ENCODE measurements around the gene PCNT. TPM values are rescaled to one million over a fixed set of nuclear protein-coding genes. Genes with fewer than 3 reads are reported as not detected.

PCNT gene
- total and polyA plus RNA-seq, 9 of the 15 experiments (the other 6 are each of a cell fraction or from before 2014, with no cell fraction given): 9.1 to 53.5 (median 31.3) TPM

DNA sequence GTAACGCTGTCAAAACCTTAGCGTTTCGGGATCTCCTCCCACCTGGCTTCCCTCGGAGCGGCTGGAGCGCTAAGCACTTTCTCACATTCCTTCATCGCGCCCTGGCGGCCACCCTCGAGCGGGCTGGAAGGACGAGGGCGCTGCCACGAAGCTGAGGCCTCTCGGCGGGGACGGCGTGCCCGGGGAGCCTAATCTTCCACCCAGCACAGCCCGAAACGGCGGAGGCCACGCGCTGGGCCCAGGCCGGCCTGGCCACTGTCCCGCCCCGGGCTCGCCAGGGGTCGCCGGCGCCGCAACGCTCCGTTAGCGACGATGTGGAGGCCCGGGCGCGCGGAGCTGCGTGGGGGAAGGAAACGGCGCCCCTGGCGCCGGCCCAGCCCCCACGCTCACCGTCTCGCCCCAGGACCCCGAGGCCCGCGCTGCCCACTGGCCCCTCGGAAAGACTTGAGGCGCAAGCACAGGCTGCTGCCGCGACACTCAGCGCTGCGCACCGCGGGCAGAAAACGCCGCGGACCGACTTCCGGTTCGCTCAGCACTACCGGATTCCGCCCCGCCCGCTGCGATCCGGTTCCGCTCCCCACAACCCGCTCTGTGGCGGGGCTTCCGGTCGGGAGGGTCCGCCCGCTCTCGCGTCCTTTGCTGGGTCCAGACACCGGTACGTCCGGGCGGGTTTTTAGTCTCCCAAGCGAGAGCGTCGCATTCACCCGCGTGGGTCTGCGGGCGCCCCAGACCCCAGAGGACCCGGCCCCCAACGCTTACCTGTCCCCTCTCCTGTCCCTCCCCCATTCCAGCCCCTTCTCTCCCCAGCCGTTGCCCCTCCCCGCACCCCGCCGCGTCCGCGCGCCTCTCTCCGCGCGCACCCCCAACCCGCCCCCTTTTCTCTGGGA, 38.0 kb upstream of the PCNT start, which contains the start of gene YBEY (continued):
- TF ChIP-seq ARID2 (IDR thresholded peaks at IDR 0.05): no peak
- no peak for TF ChIP-seq ZBTB8A (IDR thresholded peaks at IDR 0.05; ENCODE audit: partially characterized antibody)
- TF ChIP-seq KDM1A (IDR thresholded peaks at IDR 0.05): no peak
- no peak for TF ChIP-seq ZC3H4 (CRISPR knock-in tag; IDR thresholded peaks at IDR 0.05; ENCODE audit: borderline replicate concordance)
- TF ChIP-seq, protein P1, sequence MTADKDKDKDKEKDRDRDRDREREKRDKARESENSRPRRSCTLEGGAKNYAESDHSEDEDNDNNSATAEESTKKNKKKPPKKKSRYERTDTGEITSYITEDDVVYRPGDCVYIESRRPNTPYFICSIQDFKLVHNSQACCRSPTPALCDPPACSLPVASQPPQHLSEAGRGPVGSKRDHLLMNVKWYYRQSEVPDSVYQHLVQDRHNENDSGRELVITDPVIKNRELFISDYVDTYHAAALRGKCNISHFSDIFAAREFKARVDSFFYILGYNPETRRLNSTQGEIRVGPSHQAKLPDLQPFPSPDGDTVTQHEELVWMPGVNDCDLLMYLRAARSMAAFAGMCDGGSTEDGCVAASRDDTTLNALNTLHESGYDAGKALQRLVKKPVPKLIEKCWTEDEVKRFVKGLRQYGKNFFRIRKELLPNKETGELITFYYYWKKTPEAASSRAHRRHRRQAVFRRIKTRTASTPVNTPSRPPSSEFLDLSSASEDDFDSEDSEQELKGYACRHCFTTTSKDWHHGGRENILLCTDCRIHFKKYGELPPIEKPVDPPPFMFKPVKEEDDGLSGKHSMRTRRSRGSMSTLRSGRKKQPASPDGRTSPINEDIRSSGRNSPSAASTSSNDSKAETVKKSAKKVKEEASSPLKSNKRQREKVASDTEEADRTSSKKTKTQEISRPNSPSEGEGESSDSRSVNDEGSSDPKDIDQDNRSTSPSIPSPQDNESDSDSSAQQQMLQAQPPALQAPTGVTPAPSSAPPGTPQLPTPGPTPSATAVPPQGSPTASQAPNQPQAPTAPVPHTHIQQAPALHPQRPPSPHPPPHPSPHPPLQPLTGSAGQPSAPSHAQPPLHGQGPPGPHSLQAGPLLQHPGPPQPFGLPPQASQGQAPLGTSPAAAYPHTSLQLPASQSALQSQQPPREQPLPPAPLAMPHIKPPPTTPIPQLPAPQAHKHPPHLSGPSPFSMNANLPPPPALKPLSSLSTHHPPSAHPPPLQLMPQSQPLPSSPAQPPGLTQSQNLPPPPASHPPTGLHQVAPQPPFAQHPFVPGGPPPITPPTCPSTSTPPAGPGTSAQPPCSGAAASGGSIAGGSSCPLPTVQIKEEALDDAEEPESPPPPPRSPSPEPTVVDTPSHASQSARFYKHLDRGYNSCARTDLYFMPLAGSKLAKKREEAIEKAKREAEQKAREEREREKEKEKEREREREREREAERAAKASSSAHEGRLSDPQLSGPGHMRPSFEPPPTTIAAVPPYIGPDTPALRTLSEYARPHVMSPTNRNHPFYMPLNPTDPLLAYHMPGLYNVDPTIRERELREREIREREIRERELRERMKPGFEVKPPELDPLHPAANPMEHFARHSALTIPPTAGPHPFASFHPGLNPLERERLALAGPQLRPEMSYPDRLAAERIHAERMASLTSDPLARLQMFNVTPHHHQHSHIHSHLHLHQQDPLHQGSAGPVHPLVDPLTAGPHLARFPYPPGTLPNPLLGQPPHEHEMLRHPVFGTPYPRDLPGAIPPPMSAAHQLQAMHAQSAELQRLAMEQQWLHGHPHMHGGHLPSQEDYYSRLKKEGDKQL (CRISPR knock-in tag; IDR thresholded peaks at IDR 0.05; ENCODE audit: borderline replicate concordance): no peak
- TF ChIP-seq GTF2F1 (IDR thresholded peaks at IDR 0.05; ENCODE audit: low read depth, low read length): peak; percentile 86; the same call in 1 of the 2 replicates
- peak; percentile 97 for TF ChIP-seq RBFOX2 (IDR thresholded peaks at IDR 0.05; ENCODE audit: low read depth, low read length)
- TF ChIP-seq FOXP1 (CRISPR knock-in tag; IDR thresholded peaks at IDR 0.05): peak; percentile 85
- 0 out of 2 replicates have a peak, but pooled peaks have one; percentile 40 for TF ChIP-seq ZKSCAN1 (IDR thresholded peaks at IDR 0.05; ENCODE audit: low read depth, low read length)
- TF ChIP-seq C11orf30 (IDR thresholded peaks at IDR 0.05; ENCODE audit: low read depth): peak; percentile 92
- peak; percentile 65 for TF ChIP-seq PML (IDR thresholded peaks at IDR 0.05; ENCODE audit: low read length)
- TF ChIP-seq ZNF785 (CRISPR knock-in tag; IDR thresholded peaks at IDR 0.05): no peak
- TF ChIP-seq, protein P2, sequence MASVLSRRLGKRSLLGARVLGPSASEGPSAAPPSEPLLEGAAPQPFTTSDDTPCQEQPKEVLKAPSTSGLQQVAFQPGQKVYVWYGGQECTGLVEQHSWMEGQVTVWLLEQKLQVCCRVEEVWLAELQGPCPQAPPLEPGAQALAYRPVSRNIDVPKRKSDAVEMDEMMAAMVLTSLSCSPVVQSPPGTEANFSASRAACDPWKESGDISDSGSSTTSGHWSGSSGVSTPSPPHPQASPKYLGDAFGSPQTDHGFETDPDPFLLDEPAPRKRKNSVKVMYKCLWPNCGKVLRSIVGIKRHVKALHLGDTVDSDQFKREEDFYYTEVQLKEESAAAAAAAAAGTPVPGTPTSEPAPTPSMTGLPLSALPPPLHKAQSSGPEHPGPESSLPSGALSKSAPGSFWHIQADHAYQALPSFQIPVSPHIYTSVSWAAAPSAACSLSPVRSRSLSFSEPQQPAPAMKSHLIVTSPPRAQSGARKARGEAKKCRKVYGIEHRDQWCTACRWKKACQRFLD (CRISPR knock-in tag; IDR thresholded peaks at IDR 0.05): peak; percentile 93
- peak; percentile 91 for TF ChIP-seq KDM5B (IDR thresholded peaks at IDR 0.05; ENCODE audit: insufficient replicate concordance, low read depth, low read length)
- TF ChIP-seq GATAD2B (IDR thresholded peaks at IDR 0.05; ENCODE audit: borderline replicate concordance): peak; percentile 85; the same call in 1 of the 2 replicates
- TF ChIP-seq CHCHD3 (CRISPR knock-in tag; IDR thresholded peaks at IDR 0.05): no peak
- TF ChIP-seq HDAC2 (IDR thresholded peaks at IDR 0.05): no peak
- TF ChIP-seq MBD2 (IDR thresholded peaks at IDR 0.05; ENCODE audit: borderline replicate concordance, low read depth): peak; percentile 75; the same call in 1 of the 2 replicates
- TF ChIP-seq, protein P3, sequence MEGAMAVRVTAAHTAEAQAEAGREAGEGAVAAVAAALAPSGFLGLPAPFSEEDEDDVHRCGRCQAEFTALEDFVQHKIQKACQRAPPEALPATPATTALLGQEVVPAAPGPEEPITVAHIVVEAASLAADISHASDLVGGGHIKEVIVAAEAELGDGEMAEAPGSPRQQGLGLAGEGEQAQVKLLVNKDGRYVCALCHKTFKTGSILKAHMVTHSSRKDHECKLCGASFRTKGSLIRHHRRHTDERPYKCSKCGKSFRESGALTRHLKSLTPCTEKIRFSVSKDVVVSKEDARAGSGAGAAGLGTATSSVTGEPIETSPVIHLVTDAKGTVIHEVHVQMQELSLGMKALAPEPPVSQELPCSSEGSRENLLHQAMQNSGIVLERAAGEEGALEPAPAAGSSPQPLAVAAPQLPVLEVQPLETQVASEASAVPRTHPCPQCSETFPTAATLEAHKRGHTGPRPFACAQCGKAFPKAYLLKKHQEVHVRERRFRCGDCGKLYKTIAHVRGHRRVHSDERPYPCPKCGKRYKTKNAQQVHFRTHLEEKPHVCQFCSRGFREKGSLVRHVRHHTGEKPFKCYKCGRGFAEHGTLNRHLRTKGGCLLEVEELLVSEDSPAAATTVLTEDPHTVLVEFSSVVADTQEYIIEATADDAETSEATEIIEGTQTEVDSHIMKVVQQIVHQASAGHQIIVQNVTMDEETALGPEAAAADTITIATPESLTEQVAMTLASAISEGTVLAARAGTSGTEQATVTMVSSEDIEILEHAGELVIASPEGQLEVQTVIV (CRISPR knock-in tag; IDR thresholded peaks at IDR 0.05; ENCODE audit: borderline replicate concordance): no peak
